Measurements from ENCODE around the gene DUSP22.

DNA sequence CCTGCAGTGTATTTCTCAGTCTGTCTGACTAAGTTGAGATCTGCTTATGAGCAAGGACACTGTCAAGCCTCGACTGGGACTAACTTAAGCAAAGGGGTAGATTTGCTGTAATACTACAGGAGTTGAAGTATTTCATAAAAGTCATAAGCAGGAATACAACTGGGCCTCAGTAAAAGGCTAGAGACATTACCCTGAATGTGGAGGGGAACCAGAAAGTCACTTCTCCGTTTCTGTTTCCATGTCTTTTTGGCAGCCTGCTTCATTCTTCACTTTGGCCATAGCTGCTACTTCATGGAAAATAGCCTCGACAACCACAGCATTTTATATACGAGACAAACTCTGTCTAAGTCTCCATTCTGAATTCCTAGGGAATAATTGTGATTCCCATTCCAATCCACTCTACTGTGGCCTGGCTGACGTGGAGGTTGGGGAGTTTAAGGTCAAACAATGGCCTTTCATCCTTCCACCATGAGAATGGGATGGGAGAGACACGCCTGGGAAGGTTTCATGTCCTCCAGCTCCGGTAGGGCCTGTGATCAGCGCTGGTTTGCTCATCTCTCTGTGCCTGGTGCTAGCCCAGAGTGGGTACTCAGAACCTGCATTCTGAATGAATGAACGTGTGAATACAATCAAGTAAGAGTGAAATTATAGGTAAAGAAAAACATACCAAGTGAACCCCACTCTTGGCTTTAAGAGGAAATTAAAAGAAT is 37.1 kb upstream of the DUSP22 start:
- no peak for TF ChIP-seq POLR2AphosphoS5 (IDR thresholded peaks at IDR 0.05; ENCODE audit: low read depth, low read length)
- TF ChIP-seq, protein P1, sequence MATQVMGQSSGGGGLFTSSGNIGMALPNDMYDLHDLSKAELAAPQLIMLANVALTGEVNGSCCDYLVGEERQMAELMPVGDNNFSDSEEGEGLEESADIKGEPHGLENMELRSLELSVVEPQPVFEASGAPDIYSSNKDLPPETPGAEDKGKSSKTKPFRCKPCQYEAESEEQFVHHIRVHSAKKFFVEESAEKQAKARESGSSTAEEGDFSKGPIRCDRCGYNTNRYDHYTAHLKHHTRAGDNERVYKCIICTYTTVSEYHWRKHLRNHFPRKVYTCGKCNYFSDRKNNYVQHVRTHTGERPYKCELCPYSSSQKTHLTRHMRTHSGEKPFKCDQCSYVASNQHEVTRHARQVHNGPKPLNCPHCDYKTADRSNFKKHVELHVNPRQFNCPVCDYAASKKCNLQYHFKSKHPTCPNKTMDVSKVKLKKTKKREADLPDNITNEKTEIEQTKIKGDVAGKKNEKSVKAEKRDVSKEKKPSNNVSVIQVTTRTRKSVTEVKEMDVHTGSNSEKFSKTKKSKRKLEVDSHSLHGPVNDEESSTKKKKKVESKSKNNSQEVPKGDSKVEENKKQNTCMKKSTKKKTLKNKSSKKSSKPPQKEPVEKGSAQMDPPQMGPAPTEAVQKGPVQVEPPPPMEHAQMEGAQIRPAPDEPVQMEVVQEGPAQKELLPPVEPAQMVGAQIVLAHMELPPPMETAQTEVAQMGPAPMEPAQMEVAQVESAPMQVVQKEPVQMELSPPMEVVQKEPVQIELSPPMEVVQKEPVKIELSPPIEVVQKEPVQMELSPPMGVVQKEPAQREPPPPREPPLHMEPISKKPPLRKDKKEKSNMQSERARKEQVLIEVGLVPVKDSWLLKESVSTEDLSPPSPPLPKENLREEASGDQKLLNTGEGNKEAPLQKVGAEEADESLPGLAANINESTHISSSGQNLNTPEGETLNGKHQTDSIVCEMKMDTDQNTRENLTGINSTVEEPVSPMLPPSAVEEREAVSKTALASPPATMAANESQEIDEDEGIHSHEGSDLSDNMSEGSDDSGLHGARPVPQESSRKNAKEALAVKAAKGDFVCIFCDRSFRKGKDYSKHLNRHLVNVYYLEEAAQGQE (IDR thresholded peaks at IDR 0.05; ENCODE audit: insufficient read depth in 1 of 2, low read depth in 2 of 2, low read length in 2 of 2): no peak

All from PFSK-1 (cell line).